ENCODE data around the gene KCTD2. TPM values are rescaled to one million over a fixed set of nuclear protein-coding genes. Genes with fewer than 3 reads are reported as not detected.

Gene KCTD2, protein sequence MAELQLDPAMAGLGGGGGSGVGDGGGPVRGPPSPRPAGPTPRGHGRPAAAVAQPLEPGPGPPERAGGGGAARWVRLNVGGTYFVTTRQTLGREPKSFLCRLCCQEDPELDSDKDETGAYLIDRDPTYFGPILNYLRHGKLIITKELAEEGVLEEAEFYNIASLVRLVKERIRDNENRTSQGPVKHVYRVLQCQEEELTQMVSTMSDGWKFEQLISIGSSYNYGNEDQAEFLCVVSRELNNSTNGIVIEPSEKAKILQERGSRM
- 51.2 TPM for total RNA-seq

GRCh38 chr17:75046407-75047289, at the start of gene KCTD2, which contains the start of gene ATP5PD:
TSS of gene KCTD2 (plus strand) at chr17:75047225. CDS start at chr17:75047251, 26 bp downstream.
TSS of gene ATP5PD (minus strand) at chr17:75046969. CDS start at chr17:75042650, 4,319 bp downstream.

GRCh38 chr17:75012346-75013091, 34.5 kb upstream of the KCTD2 start, which contains the start of gene MRPL58:
TSS of gene MRPL58 (plus strand) at chr17:75012670. CDS start at chr17:75012687, 17 bp downstream.

GRCh38 chr17:75087558-75088453, 40.8 kb downstream of the KCTD2 start, which contains the start of gene SLC16A5:
TSS of gene SLC16A5 (plus strand) at chr17:75087954. CDS start at chr17:75093637, 5,683 bp downstream.

DNA sequence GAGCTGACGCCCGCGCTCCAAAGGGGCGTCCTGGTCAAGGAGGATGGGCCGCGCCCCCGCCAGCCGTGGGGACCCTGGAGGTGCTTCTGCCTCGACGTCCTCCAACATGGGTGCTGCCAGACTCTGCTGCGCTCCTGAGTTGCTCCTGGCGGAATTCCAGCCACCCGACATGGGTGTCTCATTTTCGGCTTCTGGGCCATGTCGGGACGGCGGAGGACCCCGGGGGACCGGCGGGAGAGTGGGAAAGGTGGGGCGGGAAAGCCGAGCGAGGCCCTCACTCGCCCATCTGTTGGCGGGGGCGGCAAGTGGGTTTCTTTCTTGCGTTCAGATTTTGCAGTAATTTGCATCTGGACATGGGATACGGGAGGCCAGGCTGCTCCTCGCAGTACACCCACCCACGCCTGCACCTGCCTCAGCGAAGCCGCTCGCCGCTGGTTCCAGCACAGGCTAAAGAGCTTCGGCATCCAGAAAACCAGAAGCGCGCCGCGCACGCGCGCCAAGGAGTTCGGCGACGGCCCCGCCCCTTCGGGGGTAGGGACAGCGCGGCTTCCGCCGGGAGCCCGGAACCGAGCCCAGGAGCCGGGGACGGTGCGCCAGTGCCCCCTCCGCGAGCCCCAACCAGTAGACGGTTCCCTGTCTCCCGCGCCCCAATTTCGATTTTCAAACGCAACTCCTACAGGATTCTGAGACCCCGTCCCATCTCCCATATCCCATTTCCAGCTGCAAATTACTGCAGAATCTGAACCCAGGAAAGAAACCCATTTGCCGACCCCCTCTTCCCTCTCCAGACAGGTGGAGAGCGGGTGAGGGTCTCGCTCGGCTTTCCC, 62.6 kb downstream of the KCTD2 start, which contains the start of gene ARMC7:
TSS of gene ARMC7 (plus strand) at position 563 of the 827 bp plus-strand sequence. CDS start 320 bp downstream, outside the sequence.

Small RNAs within 50 kb of the gene (small RNA-seq; reads per million reads assigned to genes)
- gene AC111186.1: not detected
- gene RF00019: not detected
- not detected for gene RN7SL573P
- not detected for gene RNU6-362P

Other genes starting within 250 kb of the KCTD2 start
- gene GRIN2C, start 187.3 kb upstream of the KCTD2 start, total RNA-seq: 1.2 TPM
- 5.5 TPM for gene FDXR, start 174.2 kb upstream of the KCTD2 start, total RNA-seq
- gene FADS6, start 153.6 kb upstream of the KCTD2 start, total RNA-seq: 5.5 TPM
- 0.46 TPM for gene USH1G, start 124.0 kb upstream of the KCTD2 start, total RNA-seq
- gene OTOP2, start 123.0 kb upstream of the KCTD2 start, total RNA-seq: not detected
- gene OTOP3, start 111.3 kb upstream of the KCTD2 start, total RNA-seq: not detected
- gene HID1, start 74.5 kb upstream of the KCTD2 start, total RNA-seq: 25.1 TPM
- 7.2 TPM for gene CDR2L, start 59.6 kb upstream of the KCTD2 start, total RNA-seq
- gene MRPL58, start 34.6 kb upstream of the KCTD2 start, total RNA-seq: 13.4 TPM
- 146 TPM for gene ATP5PD, start 256 bp upstream of the KCTD2 start, total RNA-seq
- gene SLC16A5, start 40.7 kb downstream of the KCTD2 start, total RNA-seq: 2.1 TPM
- 3.0 TPM for gene ARMC7, start 62.7 kb downstream of the KCTD2 start, total RNA-seq
- 32.3 TPM for gene NT5C, start 84.5 kb downstream of the KCTD2 start, total RNA-seq
- gene JPT1, start 107.3 kb downstream of the KCTD2 start, total RNA-seq: 563 TPM
- 146 TPM for gene SUMO2, start 135.7 kb downstream of the KCTD2 start, total RNA-seq
- gene NUP85, start 158.5 kb downstream of the KCTD2 start, total RNA-seq: 23.1 TPM
- gene GGA3, start 214.4 kb downstream of the KCTD2 start, total RNA-seq: 18.9 TPM
- gene MRPS7, start 214.7 kb downstream of the KCTD2 start, total RNA-seq: 46.6 TPM
- 8.3 TPM for gene MIF4GD, start 224.0 kb downstream of the KCTD2 start, total RNA-seq
- 8.8 TPM for gene SLC25A19, start 242.2 kb downstream of the KCTD2 start, total RNA-seq